ENCODE data around the gene TNNT1.
"Not testable (repeated sequence)": the region's sequence is repeated elsewhere in the genome, so short reads cannot be mapped to it uniquely, and the experiment has no call there.

Gene TNNT1

GRCh38 chr19:55149078-55150003 is at the start of gene TNNT1:
Gene TNNT1 (minus strand): TSS chr19:55149206. CDS start chr19:55147157, 2,049 bp downstream.
- peak; percentile 27 for DNase-seq

- no peak for DNase-seq
Measured at GRCh38 chr19:55198651-55199050, 49.6 kb upstream of the TNNT1 start.

- peak; percentile 41 for DNase-seq
Measured at GRCh38 chr19:55197528-55197927, 48.5 kb upstream of the TNNT1 start.

GRCh38 chr19:55196803-55197202 is 47.8 kb upstream of the TNNT1 start:
- peak; percentile 29 for DNase-seq

- no peak for DNase-seq
Measured at GRCh38 chr19:55193481-55193880, 44.5 kb upstream of the TNNT1 start.

GRCh38 chr19:55189403-55189835 is 40.4 kb upstream of the TNNT1 start:
- no peak for DNase-seq

- no peak for DNase-seq
Measured at GRCh38 chr19:55188625-55189024, 39.6 kb upstream of the TNNT1 start.

- DNase-seq: no peak
Measured at GRCh38 chr19:55186080-55186479, 37.1 kb upstream of the TNNT1 start.

GRCh38 chr19:55181740-55182139 is 32.7 kb upstream of the TNNT1 start:
- DNase-seq: no peak

- peak; percentile 64 for DNase-seq
Measured at GRCh38 chr19:55179606-55180484, 30.8 kb upstream of the TNNT1 start, which contains the start of gene SYT5. Gene SYT5 (minus strand): TSS chr19:55180289. CDS start chr19:55179041, 1,248 bp downstream.

- peak; percentile 85 for DNase-seq
Measured at GRCh38 chr19:55178781-55179599, 30.0 kb upstream of the TNNT1 start.

GRCh38 chr19:55176076-55176475 is 27.1 kb upstream of the TNNT1 start:
- no peak for DNase-seq

- DNase-seq: no peak
Measured at GRCh38 chr19:55175117-55175867, 26.3 kb upstream of the TNNT1 start.

GRCh38 chr19:55174425-55175116 is 25.6 kb upstream of the TNNT1 start:
- no peak for DNase-seq

- DNase-seq: no peak
Measured at GRCh38 chr19:55173714-55174409, 24.9 kb upstream of the TNNT1 start.

GRCh38 chr19:55173186-55173713 is 24.2 kb upstream of the TNNT1 start:
- no peak for DNase-seq

GRCh38 chr19:55172741-55173140 is 23.7 kb upstream of the TNNT1 start:
- no peak for DNase-seq

- not testable (repeated sequence) for DNase-seq
Measured at GRCh38 chr19:55172318-55172717, 23.3 kb upstream of the TNNT1 start.

- DNase-seq: no peak
Measured at GRCh38 chr19:55171440-55171839, 22.4 kb upstream of the TNNT1 start.

- no peak for DNase-seq
Measured at GRCh38 chr19:55169136-55169535, 20.1 kb upstream of the TNNT1 start.

Measured in RPMI8226 (cell line).